Calu3 (cell line): Measurements from ENCODE around the gene FMN1. TPM values are rescaled to one million over a fixed set of nuclear protein-coding genes. Genes with fewer than 3 reads are reported as not detected.

Source experiments
- BruUV-seq: library from RNA; stranded (reverse); fragments of 400-500 nt; replicated peaks from 2 replicates; lab custom pipeline; 2021; lab: Mats Ljungman, UMichigan
- CTCF ChIA-PET: fragments of 300-600 bp; sonication (Branson Sonifier 250); formaldehyde crosslinking; loops from one replicate; lab custom pipeline; 2022; ENCODE audit warnings: antibody characterized with exemption; lab: Charles Lee
- DNase-seq: peaks from one replicate; pipeline ENCODE4 v3.0.0; 2022
- H3K27ac Mint-ChIP-seq: one replicate; pipeline ENCODE4 v1.8.0; 2022; ENCODE audit warnings: mixed read lengths; ENCODE audit not compliant: unreplicated experiment
- H3K27me3 Mint-ChIP-seq: one replicate; pipeline ENCODE4 v1.8.0; 2022; ENCODE audit warnings: mixed read lengths; ENCODE audit not compliant: unreplicated experiment
- H3K36me3 Mint-ChIP-seq: one replicate; pipeline ENCODE4 v1.8.0; 2022; ENCODE audit warnings: mild to moderate bottlenecking, moderate library complexity, mixed read lengths; ENCODE audit not compliant: insufficient read depth, unreplicated experiment
- H3K4me1 Mint-ChIP-seq: one replicate; pipeline ENCODE4 v1.8.0; 2022; ENCODE audit warnings: mild to moderate bottlenecking, low read depth, mixed read lengths; ENCODE audit not compliant: unreplicated experiment
- H3K4me3 Mint-ChIP-seq: one replicate; pipeline ENCODE4 v1.8.0; 2022; ENCODE audit warnings: mild to moderate bottlenecking, low read depth, moderate library complexity, mixed read lengths; ENCODE audit not compliant: unreplicated experiment
- H3K9me3 Mint-ChIP-seq: one replicate; pipeline ENCODE4 v1.8.0; 2022; ENCODE audit warnings: low read depth, mixed read lengths; ENCODE audit not compliant: unreplicated experiment
- intact Hi-C: fragments of 100-400 bp; cut with micrococcal nuclease; formaldehyde crosslinking; loops from one replicate; pipeline ENCODE4 v1.10.0; 2022; ENCODE audit not compliant: unreplicated experiment
- total RNA-seq: library from RNA; stranded (reverse); gene quantifications from 2 replicates; pipeline ENCODE4 v1.2.3, GENCODE V29; 2022
- TF ChIP-seq, protein P1 (sequence below): fragments of 200-600 bp; IDR thresholded peaks from one replicate; pipeline ENCODE4 v1.8.0; 2022; ENCODE audit warnings: antibody characterized with exemption; ENCODE audit not compliant: unreplicated experiment

The FMN1 gene
- total RNA-seq, 1 experiment from 2014 or later, result 7.1 TPM

DNA sequence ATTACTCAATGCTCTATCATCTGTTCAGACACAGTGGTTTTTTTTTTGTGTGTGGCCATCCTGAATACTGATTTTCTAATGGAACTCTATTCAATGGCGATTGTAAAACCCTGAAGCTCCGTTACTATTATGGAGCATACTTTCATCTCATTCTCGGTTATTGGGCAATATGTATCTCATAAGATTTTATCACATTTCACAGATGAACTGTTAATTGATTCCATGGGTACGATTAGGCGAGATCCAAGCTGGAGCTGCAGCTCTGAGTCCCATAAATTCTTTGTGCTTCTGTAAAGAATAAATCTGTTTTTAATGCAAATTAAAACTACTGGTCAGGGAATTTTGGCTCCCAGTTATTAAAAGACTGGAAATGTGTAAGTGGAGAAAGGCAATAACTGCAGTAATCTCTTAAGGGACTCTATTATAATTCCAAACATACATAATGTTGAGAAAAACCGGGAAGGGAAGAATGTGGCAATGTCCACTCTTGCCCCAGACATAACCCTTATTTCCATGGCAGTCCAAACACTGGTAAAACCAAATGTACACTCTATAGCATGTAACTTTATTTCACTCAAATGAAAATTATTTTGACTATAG is 394.5 kb downstream of the FMN1 start:
- H3K27ac Mint-ChIP-seq, result no peak overlapping the region
- H3K4me3 Mint-ChIP-seq, result no peak overlapping the region
- CTCF ChIA-PET, result no interaction called here
- no peaks in the 10 kb centered on the region for H3K4me1 Mint-ChIP-seq
- H3K36me3 Mint-ChIP-seq, result no peaks in the 10 kb centered on the region
- H3K27me3 Mint-ChIP-seq, result no peaks in the 10 kb centered on the region
- DNase-seq, result no peak
- BruUV-seq, result no TSS peak
- TF ChIP-seq, protein P1, sequence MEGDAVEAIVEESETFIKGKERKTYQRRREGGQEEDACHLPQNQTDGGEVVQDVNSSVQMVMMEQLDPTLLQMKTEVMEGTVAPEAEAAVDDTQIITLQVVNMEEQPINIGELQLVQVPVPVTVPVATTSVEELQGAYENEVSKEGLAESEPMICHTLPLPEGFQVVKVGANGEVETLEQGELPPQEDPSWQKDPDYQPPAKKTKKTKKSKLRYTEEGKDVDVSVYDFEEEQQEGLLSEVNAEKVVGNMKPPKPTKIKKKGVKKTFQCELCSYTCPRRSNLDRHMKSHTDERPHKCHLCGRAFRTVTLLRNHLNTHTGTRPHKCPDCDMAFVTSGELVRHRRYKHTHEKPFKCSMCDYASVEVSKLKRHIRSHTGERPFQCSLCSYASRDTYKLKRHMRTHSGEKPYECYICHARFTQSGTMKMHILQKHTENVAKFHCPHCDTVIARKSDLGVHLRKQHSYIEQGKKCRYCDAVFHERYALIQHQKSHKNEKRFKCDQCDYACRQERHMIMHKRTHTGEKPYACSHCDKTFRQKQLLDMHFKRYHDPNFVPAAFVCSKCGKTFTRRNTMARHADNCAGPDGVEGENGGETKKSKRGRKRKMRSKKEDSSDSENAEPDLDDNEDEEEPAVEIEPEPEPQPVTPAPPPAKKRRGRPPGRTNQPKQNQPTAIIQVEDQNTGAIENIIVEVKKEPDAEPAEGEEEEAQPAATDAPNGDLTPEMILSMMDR, result no peak
- intact Hi-C loops, result no loop called here
- H3K9me3 Mint-ChIP-seq, result no peaks in the 10 kb centered on the region

DNA sequence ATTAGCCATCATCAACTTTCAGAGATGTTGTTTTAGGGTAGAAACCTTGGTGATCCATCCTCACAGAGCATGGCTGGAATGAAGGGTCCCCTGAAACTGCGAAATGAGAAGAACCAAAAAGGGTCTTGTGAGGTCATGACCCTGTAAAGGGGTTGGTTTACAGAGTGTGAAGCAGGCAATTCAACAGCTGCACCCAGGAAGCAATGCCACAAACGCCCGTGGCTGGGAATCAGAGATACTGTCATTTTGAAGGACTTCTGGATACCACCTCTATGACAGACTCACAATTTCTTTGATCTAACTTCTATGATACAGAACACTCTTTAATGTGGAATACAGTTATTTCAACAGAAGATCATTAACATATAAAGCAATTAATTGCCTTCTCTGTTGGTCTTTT is 397.7 kb downstream of the FMN1 start:
- Mint-ChIP-seq H3K4me1 (no peaks in the 10 kb centered on the region), H3K27me3 (no peaks in the 10 kb centered on the region), H3K27ac (no peak overlapping the region), H3K9me3 (no peaks in the 10 kb centered on the region), H3K36me3 (no peaks in the 10 kb centered on the region), H3K4me3 (no peak overlapping the region)
- DNase-seq, result no peak
- BruUV-seq, result no TSS peak
- TF ChIP-seq, protein P1, result no peak
- CTCF ChIA-PET, result no interaction called here
- intact Hi-C loops, result no loop called here

DNA sequence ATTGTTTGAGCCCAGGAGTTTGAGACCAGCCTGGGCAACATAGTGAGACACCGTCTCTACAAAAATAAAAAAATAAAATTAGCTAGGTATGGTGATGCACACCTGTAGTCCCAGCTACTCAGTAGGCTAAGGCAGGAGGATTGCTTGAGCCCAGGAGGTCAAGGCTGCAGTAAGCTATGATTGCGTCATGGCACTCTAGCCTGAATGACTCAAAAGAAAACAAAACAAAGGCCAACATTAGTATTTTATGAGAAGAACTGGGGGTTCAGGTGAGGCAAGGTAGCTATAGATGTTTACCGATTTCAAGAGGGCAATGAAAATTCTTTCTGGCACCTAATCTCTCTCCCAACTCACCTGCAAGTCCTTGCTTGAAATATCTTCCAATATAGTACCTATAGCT is 399.5 kb downstream of the FMN1 start:
- no TSS peak for BruUV-seq
- CTCF ChIA-PET, result no interaction called here
- DNase-seq, result no peak
- Mint-ChIP-seq H3K27me3 (no peaks in the 10 kb centered on the region), H3K4me1 (no peaks in the 10 kb centered on the region), H3K27ac (no peak overlapping the region), H3K4me3 (no peak overlapping the region), H3K9me3 (no peaks in the 10 kb centered on the region), H3K36me3 (no peaks in the 10 kb centered on the region)
- intact Hi-C loops, result no loop called here
- TF ChIP-seq, protein P1, result no peak

DNA sequence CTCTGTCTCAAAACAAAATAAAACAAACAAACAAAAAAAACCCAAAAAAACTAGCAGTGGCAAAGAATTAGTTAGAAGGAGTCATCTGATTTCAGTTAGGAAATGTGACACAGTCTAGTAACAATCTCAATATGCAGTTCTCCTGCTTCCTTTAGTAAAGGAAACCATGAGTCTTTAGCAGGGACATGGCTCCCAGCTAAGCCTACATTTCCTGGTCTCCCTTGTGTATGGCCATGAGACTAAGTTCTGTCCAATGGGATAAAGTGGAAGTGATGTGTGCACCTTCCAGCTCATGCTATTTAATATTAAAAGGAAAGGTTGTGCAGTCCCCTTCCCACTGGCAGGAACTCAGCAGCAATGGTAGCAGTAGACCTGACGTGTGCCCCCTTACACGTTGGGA is 402.1 kb downstream of the FMN1 start:
- CTCF ChIA-PET, result no interaction called here
- Mint-ChIP-seq H3K36me3 (no peaks in the 10 kb centered on the region), H3K4me3 (no peak overlapping the region), H3K27ac (no peak overlapping the region), H3K27me3 (no peaks in the 10 kb centered on the region), H3K9me3 (no peaks in the 10 kb centered on the region), H3K4me1 (no peaks in the 10 kb centered on the region)
- intact Hi-C loops, result no loop called here
- no TSS peak for BruUV-seq
- TF ChIP-seq, protein P1, result no peak
- DNase-seq, result no peak
